Measurements from ENCODE around the gene ATXN10. TPM values are rescaled to one million over a fixed set of nuclear protein-coding genes. Genes with fewer than 3 reads are reported as not detected.
"Not testable (repeated sequence)": the region's sequence is repeated elsewhere in the genome, so short reads cannot be mapped to it uniquely, and the experiment has no call there.

ATXN10 gene
- total and polyA plus RNA-seq, 3 donors from 2014 or later = 171 to 204 (median 176) TPM

DNA sequence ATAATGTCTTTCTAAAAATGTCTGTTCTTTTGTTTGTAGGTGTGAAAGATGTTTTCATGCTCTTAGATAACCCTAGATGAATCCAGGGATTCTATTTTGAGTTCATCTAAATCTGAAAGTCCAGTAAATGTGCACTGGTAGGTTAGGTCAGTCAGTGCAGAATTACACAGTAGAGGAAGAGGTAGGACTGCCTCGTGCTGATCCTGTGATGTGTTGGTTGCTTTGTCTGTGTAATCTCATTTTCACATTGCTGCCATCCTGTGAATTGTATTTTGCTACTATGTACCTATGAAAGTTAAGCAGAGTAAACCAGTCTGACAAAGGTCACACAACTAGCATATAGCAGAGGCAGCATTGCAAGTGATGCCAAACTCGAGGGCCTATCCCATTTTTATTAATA lies 36.5 kb downstream of the ATXN10 start:
- Histone ChIP-seq H3K27ac (no peak overlapping the region), H3K27me3 (no peaks in the 10 kb centered on the region), H3K9me3 (no peaks in the 10 kb centered on the region), H3K36me3 (ENCODE audit: low read depth, missing control alignments) (no peaks in the 10 kb centered on the region), H3K4me3 (no peak overlapping the region), H3K4me1 (peaks cover 11% of the 10 kb centered on the region)
- DNase-seq = no peak
- intact Hi-C loops (cut with DNase I; ENCODE audit: low total_unique reads) = no loop called here
- 72 to 78% methylated on average over 2 of the region's 2 CpGs for WGBS, 2 donors
- no peak for TF ChIP-seq POLR2A (IDR thresholded peaks at IDR 0.05)
- TF ChIP-seq, protein P1, sequence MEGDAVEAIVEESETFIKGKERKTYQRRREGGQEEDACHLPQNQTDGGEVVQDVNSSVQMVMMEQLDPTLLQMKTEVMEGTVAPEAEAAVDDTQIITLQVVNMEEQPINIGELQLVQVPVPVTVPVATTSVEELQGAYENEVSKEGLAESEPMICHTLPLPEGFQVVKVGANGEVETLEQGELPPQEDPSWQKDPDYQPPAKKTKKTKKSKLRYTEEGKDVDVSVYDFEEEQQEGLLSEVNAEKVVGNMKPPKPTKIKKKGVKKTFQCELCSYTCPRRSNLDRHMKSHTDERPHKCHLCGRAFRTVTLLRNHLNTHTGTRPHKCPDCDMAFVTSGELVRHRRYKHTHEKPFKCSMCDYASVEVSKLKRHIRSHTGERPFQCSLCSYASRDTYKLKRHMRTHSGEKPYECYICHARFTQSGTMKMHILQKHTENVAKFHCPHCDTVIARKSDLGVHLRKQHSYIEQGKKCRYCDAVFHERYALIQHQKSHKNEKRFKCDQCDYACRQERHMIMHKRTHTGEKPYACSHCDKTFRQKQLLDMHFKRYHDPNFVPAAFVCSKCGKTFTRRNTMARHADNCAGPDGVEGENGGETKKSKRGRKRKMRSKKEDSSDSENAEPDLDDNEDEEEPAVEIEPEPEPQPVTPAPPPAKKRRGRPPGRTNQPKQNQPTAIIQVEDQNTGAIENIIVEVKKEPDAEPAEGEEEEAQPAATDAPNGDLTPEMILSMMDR (IDR thresholded peaks at IDR 0.05) = no peak

GRCh38 chr22:45709060-45709739 lies 37.6 kb downstream of the ATXN10 start:
- Histone ChIP-seq H3K27me3 (no peaks in the 10 kb centered on the region), H3K9me3 (no peaks in the 10 kb centered on the region), H3K4me3 (no peak overlapping the region), H3K36me3 (ENCODE audit: low read depth, missing control alignments) (no peaks in the 10 kb centered on the region), H3K27ac (no peak overlapping the region), H3K4me1 (peaks cover 7% of the 10 kb centered on the region)
- no peak for DNase-seq
- intact Hi-C loops (cut with DNase I; ENCODE audit: low total_unique reads) = no loop called here
- no peak for TF ChIP-seq POLR2A (IDR thresholded peaks at IDR 0.05)
- TF ChIP-seq, protein P1 (IDR thresholded peaks at IDR 0.05) = no peak
- 73 to 82% methylated on average over 5 of the region's 5 CpGs for WGBS, 2 donors

- H3K27ac ChIP-seq = no peak overlapping the region
- WGBS, 2 donors = 81 to 94% methylated on average over 2 of the region's 2 CpGs
Measured at GRCh38 chr22:45709866-45710265, 38.2 kb downstream of the ATXN10 start.

GRCh38 chr22:45710469-45710868 lies 38.8 kb downstream of the ATXN10 start:
- Histone ChIP-seq H3K4me3 (no peak overlapping the region), H3K27ac (no peak overlapping the region), H3K27me3 (no peaks in the 10 kb centered on the region), H3K36me3 (ENCODE audit: low read depth, missing control alignments) (no peaks in the 10 kb centered on the region), H3K4me1 (peaks cover 7% of the 10 kb centered on the region), H3K9me3 (no peaks in the 10 kb centered on the region)
- WGBS, 2 donors = 87 to 89% methylated on average over 3 of the region's 3 CpGs
- TF ChIP-seq, protein P1 (IDR thresholded peaks at IDR 0.05) = no peak
- no peak for TF ChIP-seq POLR2A (IDR thresholded peaks at IDR 0.05)
- no peak for DNase-seq
- intact Hi-C loops (cut with DNase I; ENCODE audit: low total_unique reads) = no loop called here

More at GRCh38 chr22:45709866-45710265, 38.2 kb downstream of the ATXN10 start:
- DNase-seq = no peak
- intact Hi-C loops (cut with DNase I; ENCODE audit: low total_unique reads) = no loop called here
- no peaks in the 10 kb centered on the region for H3K36me3 ChIP-seq (ENCODE audit: low read depth, missing control alignments)
- TF ChIP-seq, protein P1 (IDR thresholded peaks at IDR 0.05) = no peak
- no peak for TF ChIP-seq POLR2A (IDR thresholded peaks at IDR 0.05)
- H3K4me1 ChIP-seq = peaks cover 7% of the 10 kb centered on the region
- H3K27me3 ChIP-seq = no peaks in the 10 kb centered on the region
- no peaks in the 10 kb centered on the region for H3K9me3 ChIP-seq
- no peak overlapping the region for H3K4me3 ChIP-seq

DNA sequence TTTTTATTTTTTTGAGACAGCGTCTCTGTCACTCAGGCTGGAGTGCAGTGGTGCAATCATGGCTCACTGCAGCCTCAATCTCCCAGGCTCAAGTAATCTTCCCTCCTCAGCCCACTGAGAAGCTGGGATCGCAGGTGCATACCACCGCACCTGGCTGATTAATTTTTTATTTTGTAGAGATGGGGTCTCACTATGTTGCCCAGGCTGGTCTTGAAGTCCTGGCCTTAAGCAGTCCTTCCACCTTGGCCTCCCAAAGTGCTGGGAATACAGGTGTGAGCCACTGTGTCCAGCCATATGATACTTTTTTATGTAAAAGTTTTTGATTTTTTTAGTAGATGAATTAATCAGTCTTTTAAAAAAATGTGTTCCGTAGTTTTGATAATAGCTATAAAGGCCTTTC lies 42.8 kb downstream of the ATXN10 start:
- DNase-seq; intact Hi-C loops (cut with DNase I; ENCODE audit: low total_unique reads); H3K4me3 ChIP-seq; H3K4me1 ChIP-seq; H3K27ac ChIP-seq; H3K27me3 ChIP-seq; H3K9me3 ChIP-seq; H3K36me3 ChIP-seq (ENCODE audit: low read depth, missing control alignments): not testable (repeated sequence)
- 91 to 98% methylated on average over 4 of the region's 4 CpGs for WGBS, 2 donors
